Stimulated activated CD4-positive, alpha-beta T cell treated with anti-CD3 and anti-CD28 coated beads, Interleukin-2, amount 100 ng/mL, for 48 hours (primary cell): ENCODE measurements around the gene HOXB1.
A peak's percentile ranks its signal among the peaks of the same experiment; 100 is the strongest.
"Not testable (repeated sequence)": the region's sequence is repeated elsewhere in the genome, so short reads cannot be mapped to it uniquely, and the experiment has no call there.

Source experiments
- DNase-seq, 2 donors: peaks; one replicate each; pipeline ENCODE4 v3.0.0-alpha.2; 2020

HOXB1 gene

DNA sequence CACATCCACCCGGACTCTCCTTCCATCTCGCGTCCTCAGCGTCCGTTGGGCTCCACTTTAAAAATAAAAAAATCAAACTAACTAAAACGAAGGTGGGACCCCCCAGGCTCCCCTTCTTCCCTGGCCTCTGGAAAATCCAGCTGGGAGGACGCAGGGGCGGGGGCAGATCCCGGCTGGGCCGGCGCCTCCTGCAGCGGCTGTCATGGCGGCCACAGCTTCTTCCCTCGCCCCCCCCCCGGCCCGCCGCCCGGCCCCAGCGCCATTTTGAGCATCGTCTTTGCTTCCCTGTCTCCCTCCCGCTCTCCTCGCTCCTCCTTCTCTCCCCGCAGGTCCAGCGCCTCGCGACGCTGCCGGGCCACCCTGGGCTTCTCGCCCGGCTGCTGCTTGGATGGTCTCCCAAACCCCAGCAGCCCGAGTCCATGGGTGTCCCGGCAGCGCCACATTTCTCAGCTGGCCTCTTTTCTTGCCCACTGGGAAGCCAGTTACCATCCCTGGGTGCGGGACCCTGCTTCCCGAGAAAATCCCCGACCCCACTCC, 10.8 kb upstream of the HOXB1 start:
- peak; percentile 29 to 31 for DNase-seq

DNA sequence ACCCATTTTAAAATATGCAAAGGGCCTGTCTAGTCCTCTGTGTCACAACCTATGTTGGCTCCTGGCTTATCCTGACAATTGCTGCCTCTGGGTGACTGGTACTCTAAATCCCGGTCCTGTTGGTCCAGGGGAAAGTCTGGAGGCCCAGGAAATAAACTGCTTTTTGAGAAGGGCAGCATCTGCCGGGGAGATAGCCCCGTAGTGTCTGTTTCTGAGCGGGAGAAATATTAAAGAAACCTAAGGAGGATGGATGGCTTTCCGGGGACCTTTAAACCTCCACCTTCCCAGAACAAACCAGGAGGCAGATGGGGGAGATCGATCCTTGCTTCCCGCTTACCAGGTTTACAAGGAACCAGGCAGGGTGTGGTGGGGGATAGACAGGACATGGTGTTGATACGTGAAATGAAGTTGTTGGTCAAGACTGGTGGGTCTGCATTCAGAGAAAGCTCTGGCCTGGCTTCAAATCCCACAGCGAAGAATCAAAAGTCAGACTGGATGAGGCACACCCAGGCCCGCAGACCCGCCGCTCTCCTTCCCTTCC, 10.3 kb upstream of the HOXB1 start:
- DNase-seq, result no peak

DNA sequence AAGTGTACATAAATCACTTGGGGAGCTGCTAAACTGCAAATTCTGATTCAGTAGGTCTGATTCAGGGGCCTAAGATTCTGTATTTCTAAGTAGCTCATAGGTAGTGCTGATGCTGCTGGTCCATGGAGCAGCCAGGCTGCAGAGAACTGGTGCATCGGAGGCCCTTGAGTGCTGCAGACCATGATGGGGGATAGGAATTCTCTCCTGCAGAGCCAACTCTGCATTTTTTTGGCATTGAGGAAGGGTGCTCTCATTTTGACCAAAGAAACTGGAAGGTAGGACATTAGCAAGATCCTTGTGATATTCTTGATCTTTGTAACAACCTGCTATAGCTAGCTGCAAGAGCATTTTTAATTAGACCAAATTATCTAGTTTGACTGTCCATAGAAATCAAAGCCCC, 9.4 kb upstream of the HOXB1 start:
- DNase-seq, result no peak

DNA sequence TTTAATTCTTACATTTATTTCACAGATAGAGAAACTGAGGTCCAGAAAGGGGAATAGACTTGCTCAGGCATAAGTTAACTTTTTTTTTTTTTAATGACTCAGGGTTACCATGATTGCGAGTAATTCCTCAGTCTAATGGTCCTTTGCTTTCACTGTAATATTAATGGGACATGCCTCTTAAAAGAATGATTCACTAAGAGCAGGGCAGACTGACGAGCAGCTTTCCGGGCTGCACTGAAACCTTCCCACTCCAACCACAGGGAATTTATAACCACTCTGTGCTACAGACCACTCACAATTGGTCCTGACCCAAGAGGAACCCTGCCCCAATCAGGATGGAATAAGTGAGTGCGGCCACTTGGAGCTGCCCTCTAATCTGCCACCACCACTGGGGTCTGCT, 8.4 kb upstream of the HOXB1 start:
- no peak for DNase-seq

DNA sequence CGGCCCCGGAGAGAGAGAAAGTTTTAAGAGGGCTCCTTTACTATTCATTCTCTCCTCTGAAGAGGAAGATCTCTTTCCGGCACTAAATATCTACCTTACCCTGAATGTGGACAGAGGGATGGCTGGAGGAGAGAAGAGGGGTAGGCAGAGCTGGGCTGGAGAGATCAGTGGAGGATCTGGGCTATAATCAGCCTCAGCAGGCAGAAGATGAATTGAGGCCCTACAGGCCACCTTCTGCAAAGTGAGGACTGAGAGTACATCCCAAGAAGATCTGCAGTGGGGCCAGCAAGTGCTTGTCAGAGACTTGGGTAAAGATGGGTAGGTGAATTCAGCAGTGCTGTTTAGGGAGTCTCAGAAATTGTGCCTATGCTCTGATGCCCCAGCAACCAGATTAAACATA, 6.5 kb upstream of the HOXB1 start:
- no peak for DNase-seq

DNA sequence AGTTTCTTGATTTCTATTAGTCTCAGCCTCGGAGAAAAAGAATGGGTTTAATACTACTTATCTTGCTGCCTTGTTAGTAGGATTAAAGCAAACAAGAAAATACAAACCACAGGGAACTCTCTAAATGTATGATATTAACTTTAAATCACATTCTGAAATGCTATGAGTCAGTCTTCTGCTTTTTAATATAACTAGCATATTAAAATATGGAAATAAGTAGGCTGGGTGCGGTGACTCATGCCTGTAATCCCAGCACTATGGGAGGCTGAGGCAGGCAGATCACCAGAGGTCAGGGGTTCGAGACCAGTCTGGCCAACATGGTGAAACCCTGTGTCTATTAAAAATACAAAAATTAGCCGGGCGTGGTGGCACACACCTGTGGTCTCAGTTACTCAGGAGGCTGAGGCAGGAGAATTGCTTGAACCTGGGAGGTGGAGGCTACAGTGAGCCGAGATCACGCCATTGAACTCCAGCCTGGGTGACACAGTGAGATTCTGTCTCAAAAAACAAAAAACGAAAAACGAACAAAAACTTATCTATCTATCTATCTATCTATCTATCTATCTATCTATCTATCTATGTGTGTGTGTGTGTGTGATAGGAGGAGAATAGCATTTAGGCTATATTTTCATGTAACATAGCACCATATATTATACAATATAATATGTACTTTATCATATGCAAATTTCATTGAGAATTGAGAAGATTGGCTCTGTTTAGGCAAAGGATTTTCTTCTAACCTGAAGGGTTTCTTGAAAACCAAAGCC, 5.2 kb upstream of the HOXB1 start:
- not testable (repeated sequence) for DNase-seq

DNA sequence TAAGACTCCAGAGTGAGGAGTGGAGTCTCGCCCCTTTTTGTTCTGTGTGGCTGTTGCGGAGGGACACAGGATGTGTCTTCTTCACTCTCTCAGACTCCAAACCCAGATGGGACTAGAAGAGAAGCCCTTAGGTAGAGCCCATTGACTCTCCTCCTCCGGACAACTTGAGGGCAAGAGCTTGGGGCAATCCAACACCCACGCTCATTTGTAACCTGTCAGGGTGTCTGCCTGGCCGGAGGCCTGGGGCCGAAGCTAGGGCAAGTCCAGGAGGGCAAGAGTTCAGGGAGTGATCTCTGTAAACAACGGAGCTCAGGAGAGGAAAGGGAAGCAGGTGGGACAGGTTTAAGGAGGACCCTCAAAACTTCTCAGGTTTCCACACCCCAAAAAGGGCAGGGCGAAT, 1.4 kb upstream of the HOXB1 start:
- DNase-seq, result no peak

DNA sequence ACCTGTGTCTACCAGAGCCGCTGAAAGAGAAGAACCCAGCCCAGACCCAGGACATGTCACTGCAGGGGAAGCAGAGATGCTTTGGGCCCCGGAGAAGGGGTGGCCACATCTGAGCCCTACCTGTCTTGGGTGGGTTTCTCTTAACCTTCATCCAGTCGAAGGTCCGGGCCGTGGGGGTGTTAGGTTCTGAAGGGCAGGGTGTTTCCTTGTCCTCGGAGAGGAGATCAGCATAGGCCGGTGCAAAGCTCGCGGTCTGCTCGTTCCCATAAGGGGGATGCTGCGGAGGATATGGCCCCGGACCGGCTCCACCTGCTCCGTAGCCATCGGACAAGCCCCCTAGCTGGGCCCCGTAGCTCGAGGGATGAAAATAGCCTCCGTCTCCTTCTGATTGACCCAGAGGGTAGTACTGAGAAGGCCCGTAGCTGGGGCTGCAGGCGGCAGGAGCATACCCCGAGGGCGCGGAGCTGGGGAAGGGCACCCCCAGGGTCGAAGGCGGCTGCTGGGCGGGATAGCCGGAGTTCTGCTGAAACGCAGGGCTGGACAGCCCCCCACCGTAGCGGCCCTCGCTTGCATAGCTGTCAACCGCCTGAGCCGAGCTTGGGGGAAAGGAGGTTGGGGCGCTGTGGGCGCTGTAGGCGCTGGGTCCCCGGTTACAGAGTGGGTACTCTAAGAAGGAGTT, 464 bp downstream of the HOXB1 start:
- no peak for DNase-seq

DNA sequence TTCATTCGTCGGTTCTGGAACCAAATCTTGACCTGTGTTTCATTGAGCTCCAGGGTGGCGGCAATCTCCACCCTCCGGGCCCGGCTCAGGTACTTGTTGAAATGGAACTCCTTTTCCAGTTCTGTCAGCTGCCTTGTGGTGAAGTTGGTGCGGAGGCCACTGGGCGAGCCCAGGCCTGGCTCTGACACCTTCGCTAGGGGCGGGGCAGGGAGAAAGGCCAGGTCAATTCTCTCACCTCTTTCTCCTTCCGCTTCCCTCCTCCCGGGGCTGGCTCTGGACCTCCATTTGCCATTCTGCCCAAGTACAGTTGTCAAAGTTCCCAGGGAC, 1.2 kb downstream of the HOXB1 start:
- no peak for DNase-seq

DNA sequence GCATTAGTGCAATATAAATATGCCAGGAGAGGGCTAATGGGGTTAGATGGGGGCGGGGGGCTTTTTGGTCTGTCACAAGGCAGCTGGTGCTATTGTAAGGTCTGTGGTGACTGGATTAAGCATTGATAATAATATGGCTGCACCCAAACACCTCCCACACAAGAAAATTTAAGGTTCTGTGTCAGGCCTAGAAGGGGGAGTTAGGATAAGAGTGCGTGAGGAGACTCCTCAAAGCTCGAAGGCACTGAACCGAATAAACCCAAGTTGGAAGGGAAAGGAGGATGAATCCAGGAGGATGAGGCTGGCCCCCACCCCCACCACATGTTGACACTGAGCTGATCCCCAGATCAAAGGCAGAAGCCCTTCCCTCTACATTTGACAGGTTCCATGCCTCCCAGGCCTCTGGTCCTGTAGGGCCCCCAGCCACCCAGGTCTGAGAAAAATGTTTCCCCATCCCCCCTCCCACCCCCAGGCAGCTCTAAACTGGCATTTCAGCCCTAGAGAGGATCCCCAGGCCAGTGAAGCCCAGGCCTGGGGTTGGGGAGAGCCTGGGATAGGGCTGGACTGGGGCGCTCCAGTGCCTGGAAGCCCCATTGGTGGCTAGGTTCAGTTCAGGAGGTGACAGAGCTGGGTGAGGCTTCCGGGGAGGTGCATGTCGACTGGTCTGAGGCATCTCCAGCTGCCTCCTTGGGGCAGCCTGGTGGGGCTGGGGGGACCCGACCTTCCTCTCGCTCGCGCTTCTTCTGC, 1.7 kb downstream of the HOXB1 start:
- no peak for DNase-seq

DNA sequence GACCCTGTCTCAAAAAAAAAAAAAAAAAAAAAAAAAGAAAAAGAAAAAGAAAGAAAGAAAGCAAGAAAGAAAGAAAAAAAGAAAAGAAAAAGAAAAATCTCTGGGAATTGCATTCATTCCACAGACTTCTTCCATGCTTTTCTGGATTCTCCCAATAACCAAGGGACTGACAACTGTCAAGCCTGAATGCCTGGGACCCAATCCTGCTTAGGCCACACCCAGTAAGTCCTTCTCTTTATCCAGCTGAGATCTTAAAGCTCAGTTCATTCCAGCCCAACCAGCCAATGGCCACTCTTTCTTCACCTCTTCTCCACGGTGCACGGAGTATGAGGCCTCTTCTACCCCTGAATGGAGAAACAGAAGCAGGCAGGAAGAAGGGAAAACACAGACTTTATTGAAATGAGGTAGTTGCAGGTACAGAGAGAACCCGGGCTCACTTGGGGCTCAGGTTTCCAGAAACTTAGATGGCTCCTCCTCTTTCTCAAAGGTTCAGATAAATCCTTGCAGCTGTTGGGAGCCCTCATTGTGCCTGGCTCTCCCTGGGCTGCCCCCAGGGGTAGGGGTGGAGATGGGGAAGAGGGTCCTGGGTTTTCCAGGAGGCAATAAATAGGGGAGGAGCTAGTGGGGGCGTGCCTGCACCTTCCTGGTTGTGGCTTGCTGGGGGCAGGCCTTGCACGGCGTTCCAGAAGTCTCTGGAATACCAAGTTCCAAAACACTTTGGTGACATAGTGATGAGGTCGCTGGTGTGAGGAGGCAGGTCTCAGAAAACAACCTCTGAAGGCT, 2.5 kb downstream of the HOXB1 start:
- DNase-seq, result no peak

DNA sequence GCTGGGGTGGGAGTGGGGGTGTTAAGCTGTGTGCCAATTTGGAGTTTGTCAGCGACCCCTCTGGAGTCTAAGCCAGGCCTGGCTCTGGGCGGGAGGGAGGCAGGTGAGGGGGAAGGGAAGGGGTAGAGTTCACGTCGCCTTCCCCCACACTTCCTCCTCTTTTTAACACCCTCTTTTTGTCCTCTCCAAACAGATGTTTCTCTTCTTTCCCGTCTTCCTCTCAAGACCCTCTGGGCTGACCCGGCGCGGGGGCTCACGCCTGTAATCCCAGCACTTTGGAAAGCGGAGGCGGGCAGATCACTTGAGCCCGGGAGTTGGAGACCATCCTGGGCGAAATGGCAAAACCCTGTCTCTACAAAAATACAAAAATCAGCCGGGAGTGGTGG, 3.3 kb downstream of the HOXB1 start:
- no peak for DNase-seq

DNA sequence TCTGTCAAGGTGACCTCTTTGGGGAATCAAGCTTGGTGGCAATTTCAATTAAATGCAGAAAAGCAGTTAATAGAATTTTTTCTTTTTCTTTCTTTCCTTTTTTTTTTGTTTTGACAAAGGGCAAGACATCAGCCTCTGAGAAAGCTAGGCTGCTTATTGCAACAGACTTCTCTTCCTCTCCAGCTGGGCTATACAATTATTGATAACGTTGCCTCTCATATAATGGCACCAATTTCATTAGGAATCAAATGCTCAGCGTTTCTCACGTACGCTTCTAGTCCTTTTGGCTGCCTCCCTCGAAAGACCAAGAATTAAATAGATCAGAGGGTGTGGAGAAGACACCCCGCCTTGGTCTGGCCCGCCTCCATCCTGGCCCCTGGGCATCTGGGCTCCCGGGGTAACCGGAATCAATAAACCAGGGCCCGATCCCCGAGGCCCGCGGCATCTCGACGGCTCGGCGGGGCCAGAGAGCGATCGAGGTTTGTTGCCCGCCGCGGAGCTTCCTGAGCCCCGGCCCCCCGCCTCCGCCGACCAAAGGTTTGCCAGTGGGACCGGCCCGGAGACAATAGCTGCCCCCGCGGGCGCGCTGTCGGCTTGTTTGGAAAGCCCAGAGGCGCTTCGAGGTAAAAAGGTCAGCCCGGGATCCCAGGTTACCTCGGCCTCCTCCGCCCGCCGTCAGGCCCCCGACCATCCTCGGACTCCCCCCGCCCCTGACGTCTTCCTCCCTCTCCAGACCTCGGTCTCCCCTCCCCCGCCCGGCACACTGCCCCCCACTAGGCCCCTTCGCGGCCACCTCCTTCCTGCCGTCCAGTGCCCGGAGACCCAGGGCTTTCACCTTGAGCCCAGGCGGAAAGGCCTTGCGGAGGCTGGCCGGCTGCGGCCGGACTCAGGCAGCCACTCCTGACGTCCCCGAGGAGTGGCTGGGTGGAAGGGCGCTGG, 3.9 kb downstream of the HOXB1 start:
- DNase-seq, result no peak

DNA sequence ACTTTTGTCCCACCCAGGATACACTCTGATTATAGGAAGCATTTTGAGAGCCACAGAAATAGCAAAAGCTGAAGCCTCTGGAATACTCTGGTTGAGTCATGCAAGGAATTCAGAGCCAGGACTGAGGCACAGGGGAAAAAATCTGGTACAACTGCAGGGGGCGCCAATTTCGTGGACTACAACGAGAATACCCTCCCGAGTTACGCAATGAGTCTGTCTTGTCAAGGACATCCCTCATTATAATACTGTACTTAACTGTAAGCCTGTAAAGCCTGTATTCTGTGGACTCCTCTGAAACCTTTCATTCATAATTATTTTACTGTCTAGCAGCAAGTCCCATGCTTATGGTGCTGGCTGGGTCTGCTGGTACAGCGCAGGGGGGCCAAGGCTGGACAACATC, 7.8 kb downstream of the HOXB1 start:
- no peak for DNase-seq

DNA sequence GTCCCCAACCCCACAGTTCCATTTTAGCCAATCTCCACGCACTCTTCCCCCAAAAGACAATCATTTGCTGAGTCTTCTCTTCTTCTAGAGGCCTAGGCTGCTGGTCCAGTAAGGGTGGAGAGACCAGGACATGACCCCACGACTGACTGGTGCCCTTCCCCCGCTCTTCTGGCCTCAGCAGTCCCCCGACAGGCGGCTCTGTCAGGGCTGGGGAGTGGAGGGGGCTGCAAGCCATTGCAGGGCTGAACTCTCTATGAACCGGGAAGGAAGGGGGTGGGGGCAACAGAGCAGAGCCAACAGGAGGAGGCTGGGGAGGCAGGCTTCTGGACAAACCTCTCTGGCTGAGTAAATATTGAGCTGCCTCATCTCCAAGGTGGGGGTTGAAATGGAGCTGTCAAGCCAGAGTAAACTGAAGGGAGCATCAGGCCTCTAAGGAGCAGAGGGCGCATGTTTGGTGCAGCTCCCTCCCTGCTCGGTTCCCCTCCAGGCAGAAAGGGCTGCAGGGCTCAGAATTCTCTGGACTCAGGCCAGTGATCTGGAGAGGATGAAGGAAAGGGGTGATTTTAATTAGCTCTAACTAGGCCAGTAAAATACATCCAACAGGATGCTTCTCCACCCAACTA, 8.7 kb downstream of the HOXB1 start:
- DNase-seq, result no peak

DNA sequence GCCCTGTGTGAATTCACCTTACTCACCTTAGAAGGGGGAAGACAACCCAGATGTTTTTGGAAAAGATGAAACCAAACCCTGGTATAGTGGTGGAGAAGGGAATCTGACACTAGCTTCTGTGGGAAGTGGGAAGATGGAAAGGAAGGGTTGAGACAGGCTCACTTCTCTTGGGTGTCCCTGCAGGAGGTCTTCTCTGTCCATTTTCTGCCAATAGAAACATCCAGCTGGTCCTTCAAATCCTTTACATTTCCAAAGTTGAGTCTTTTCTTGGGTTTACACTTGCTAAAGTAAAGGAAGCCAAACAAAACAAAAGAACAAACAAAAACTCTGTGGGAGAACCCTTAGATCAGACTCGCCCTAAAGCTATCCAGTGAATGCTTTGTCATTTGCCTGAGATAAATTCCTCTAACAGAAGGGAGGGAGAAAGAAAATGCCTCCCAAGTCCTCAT, 10.2 kb downstream of the HOXB1 start:
- DNase-seq, result no peak

DNA sequence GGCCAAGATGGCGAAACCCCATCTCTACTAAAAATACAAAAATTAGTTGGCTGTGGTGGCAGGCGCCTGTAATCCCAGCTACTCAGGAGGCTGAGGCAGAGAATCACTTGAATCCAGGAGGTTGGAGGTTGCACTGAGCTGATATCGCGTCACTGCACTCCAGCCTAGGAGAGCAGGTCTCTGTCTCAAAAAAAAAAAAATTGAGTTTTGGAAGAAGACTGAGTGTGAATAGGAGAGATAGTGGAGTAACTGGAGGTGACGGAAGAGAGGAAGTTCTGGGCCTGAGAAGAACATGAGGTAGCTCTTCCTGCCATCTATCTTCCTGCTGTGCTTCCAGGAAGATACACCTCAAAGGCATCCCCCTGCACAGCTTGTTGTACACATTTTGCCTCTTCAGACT, 11.4 kb downstream of the HOXB1 start:
- no peak for DNase-seq

DNA sequence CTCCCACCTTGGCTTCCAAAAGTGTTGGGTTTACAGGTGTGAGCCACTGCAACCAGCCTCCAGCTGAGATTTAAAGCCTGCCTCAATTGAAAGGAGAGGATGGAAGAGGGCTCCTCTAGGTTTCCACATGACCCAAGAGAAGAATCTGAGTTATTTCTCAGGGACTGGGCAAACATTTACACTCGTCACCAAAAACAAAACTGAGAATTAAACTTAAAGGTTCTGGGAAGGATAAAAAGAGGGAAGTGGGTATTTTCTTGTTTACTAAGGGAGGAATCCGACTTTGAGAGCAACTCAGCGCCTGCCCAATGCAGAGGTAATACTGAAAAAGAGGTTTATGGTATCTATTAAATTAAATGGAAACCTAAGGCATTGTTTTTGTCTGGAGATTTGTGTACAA, 13.3 kb downstream of the HOXB1 start:
- no peak for DNase-seq

DNA sequence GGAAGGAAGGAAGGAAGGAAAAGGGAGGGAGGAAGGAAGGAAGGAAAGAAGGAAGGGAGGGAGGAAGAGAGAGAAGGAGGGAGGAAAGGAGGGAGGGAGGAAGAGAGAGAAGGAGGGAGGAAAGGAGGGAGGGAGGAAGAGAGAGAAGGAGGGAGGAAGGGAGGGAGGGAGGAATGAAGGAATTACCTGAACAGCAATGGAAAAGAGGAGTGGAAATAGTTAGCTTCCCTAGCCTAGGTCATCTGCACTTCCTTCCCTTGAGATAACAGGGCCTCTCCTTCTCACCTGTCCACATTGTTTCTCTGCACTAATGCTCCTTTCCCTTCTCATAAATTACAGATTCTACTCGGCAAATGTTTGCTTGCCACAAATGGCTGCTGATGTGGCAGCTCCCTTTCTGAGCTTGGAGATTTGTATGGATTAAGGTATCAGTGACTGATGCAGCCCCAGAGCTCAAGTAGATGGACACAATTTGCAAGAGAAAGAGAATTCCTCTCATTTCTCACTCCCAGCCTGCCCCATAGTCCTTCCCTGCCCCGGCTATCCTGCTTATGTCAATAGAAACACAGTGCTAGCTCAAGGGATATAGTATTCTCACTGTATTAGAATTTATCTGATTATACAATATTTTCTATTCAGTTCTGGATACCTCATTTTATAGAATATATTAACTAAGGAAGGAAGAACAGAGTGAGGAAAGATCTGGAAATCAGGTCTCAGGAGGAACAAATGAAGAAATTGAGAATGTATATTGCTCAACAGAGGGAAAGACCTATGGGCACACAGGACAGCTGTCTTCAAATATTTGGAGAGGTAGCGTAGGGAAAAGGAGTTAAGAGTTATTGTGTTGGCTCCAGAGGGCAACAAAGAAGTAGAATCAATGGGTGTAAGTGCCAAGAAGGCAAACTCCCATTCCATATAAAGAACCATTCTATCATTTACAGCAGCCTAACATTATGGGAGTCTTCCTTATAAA, 14.6 kb downstream of the HOXB1 start:
- DNase-seq, result no peak

DNA sequence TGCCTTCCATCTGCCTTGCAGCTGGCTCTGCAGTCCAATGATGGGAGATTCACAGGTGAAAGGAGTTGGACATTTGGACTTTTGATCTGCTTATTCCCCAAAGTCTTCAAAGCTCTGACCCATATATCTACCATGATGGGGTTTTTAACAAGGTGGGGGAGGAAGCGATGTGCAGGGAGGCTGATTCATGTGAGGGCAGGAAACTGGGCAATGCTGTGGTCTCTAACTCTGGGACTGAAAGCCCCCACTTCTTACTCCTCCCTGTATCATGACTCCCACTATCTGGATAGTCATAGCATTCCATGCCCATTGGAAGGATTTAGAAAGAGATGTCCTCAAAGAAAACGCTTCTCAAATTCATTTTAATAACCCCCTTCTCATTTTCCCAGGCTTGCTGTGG, 16.3 kb downstream of the HOXB1 start:
- no peak for DNase-seq
